ENCODE results near the gene EPHB2.

Gene EPHB2

DNA sequence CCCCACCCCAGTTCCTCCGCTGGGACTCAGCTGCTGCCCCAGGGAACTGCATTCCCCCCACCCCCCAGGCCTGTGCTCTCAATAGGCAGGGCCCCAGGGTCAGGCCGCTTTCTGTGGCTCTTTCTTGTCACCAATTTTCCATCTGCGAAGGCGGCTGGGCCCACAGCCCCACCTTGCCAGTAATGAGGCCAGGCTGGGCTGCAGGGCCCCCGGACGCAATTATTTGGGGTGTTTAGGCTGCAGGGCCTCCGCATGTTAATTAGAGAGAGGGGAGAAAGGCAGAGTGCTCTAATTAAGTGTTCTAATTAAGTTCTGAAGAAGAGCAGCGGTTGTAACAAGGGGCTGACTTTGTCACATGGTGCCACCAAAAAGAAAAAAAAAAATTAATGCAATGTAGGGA lies 71.8 kb downstream of the EPHB2 start:
- DNase-seq, result no peak

DNA sequence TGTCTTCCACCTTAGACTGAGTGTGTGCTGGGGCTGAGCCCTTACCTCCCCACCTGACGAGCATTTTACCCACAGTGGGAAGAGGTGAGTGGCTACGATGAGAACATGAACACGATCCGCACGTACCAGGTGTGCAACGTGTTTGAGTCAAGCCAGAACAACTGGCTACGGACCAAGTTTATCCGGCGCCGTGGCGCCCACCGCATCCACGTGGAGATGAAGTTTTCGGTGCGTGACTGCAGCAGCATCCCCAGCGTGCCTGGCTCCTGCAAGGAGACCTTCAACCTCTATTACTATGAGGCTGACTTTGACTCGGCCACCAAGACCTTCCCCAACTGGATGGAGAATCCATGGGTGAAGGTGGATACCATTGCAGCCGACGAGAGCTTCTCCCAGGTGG lies 73.7 kb downstream of the EPHB2 start:
- DNase-seq, result no peak

DNA sequence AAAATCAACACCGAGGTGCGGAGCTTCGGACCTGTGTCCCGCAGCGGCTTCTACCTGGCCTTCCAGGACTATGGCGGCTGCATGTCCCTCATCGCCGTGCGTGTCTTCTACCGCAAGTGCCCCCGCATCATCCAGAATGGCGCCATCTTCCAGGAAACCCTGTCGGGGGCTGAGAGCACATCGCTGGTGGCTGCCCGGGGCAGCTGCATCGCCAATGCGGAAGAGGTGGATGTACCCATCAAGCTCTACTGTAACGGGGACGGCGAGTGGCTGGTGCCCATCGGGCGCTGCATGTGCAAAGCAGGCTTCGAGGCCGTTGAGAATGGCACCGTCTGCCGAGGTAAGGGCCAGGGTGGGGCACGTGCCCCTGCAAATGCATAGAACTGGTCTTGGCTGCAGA lies 74.1 kb downstream of the EPHB2 start:
- no peak for DNase-seq

DNA sequence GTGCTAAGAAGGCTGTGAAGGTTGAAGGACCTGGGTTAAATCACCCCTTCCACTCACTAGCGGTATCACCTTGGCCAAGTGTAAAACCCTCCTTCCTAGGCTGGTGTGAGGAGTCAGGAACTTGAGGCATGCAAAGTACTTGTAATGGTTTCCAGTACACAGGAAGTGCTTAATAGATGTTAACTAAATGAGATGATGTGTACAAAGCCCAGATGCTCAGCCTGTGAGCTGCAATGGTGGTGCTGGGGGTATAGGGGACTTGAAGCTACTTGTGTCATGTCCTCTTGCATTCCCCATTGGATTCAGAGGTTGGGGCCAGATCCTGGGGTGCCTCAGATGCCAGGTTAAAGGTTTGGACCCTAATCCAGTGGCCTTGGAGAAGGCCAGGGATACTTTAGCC lies 75.5 kb downstream of the EPHB2 start:
- DNase-seq, result no peak

DNA sequence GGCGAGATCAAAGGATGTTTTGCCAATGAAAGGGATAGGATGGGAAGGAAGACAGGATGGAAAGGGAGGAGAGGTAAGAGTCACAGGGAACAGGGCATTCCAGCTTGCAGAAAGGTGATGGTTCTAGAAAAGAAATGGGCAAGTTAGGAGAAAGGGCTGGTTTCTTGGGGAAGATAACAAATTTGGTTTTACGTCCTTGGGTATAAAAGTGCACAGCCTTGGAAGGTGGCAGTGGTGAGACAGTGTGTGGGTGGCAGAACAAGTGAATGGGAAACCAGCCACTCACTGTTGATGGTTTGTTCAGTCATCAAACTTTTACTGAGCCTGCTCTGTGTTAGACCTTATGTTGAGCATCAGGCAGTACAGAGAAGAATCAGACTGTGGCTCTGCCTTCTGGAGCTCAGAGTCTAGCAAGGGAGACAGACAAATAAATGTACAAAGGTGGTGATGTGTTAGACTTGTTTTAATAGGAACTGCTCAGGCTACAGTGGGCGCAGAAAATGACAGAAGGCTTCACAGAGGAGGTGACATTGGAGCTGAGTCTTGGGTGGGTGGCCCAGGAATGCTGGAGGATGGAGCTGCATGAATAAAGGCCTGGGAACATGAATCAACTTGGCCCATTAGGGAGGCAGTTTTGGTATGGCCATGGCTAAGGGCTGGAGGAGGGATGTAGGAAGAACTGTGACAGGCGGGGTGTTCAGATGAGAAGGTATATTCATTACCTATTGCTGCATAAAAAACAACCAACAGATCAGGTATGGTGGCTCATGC lies 76.3 kb downstream of the EPHB2 start:
- DNase-seq, result no peak

DNA sequence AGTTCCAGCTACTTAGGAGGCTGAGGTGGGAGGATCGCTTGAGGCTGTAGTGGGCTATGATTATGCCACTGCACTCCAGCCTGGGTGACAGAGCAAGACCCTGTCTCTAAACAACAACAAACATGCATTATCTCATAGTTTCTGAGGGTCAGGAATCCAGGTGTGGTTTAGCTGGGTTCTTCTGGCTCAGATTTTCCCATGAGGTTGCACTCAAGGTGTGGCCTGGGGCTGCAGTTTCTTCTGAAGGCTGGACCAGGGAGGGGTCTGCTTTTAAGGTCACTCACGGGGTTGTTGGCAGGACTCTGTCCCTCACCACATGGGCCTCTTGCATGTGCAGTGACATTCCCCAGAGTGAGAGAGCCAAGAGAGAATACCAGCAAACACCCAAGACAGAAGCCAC lies 77.0 kb downstream of the EPHB2 start:
- no peak for DNase-seq

DNA sequence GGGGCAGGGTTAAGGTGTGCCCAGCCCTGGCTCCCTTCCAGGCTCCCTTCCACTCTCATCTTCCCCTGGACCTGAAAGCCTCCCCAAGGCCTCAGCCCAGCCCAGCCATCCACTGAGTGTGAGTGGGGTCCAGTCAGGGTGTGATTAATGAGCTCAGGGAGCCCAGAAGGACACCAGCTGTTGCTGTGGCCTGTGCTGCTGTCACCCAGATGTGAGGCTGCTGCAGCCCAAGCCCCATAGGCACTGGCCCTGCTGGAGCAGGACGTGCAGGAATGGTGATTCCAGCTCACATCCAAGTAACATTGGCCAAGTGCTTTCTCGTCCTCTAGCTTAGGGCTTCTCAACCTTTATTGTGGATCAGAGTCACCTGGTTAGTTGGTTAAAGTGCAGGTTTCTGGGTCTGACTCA lies 77.6 kb downstream of the EPHB2 start:
- no peak for DNase-seq

DNA sequence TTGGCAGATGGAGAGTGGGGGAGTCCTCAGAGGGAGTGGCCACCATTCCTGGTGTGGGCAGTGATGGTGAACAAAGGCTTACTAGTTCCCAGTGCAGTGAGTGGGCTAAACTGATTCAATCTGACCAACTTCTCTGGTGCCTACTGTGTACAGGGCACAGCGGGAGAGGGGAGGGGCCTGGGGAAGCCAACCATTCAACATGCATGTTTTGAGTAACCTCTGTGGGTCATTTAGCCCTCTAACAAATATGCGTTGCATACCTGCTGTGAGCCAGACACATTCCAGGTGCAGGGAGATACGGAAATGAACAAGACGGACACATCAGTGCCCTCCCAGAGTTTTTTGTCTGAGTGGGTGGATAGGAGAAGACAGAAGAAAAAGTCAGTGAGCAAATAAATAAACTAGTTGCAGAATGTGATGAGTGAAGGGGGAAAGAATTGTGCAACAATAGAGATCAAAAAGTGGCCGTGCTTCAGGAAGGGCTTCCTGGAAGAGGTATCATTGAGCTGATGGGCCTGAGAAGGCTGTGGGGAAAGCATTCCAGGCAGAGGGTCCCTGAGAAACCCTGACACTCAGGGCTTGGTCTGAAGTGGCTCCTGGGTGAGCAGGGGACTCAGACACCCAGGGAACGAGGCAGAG lies 78.8 kb downstream of the EPHB2 start:
- no peak for DNase-seq

DNA sequence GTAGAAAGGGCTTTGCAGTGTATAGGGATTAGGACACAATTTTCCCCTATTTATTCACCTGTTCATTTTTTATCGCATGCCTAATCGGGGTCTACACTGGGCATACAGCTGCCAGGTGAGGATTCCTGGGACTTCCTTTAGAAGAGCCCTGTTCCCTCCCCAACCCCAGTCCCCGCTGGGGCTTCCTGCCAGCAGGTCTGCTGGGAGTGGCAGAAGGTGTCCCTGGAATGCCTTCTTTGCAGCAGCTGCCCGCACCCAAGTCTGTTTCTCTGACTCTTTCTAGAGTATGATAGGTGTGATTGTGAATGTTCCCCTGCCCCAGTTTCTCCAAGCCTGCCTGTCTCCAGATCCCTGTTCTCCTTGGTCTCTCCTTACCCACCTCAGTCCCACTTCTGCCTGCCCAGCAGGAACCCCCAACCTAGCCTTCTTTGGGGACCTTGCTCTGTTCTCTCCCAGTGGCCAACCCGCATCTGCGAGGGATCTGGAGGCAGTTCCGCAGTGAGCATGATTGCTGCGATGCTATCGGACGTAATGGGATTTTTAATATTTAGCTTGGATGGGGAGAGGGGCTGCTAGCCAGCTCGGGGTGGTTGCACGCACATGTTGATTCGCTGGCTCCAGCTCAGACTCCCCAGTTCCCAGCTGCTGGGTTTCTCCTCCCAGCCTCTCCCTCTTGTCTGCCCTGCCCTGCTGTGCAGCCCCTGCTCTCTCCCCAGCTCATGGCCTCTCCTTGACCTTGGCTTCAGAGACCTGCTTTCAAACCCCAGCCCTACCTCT lies 79.8 kb downstream of the EPHB2 start:
- no peak for DNase-seq

DNA sequence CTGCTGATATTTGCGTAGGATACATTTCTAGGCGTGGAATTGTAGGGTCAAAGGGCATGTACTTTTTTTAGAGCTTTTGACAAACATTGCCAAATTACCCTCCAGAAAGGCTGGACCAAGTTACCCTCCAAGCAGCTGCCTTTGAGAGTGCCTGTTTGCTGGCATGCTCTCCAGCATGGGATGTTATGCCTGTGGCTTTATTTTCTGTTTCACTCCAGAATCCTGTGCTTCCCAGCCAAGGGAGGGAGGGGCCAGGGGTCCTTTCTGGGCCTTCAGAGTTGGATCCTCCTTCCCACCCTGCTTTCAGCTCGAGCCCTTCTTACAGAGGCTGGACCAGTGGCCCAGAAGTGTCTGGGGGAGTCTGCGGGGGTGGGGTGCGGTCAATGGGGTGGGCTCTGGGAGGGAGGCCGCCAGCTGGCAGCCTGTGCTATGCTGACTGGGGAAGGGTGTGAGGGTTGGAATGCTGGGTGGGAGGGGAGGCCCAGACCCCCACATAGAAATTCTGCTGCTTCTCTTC lies 81.2 kb downstream of the EPHB2 start:
- DNase-seq, result no peak

DNA sequence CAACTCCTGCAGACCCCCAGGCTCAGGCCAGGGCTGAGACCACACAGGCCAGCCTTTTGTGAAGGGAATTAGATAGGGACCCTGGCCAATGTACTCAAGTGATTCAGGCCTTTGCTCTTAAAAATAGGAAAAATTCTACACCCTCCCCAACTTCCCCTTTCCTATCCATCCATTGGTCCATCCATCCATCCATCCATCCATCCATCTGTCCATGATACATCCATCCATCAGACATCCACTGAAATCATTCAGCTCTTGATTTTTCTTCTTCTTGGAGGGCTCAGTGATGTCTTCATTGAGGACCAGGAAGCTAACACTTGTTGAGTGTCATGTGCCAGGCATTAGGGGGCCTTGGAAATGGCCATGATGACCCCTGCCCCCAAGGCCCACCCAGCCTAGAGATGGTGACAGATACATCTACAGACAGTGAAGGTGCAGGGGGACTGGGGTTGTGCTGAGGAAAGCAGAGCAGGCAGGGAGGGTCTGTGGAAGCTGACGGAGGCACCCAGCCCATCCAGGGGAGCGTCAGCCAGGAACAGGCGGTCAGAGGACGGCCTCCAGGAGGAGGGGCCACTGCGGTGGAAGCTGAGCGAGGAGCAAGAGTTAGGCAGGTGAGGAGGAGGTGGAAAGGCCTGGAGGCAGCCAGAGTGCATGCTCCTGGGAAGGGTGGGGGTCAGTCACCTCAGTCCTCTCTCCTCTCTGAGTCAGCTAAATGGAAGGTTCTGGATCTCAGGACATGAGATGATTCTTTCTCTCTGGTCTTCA lies 81.9 kb downstream of the EPHB2 start:
- DNase-seq, result no peak

DNA sequence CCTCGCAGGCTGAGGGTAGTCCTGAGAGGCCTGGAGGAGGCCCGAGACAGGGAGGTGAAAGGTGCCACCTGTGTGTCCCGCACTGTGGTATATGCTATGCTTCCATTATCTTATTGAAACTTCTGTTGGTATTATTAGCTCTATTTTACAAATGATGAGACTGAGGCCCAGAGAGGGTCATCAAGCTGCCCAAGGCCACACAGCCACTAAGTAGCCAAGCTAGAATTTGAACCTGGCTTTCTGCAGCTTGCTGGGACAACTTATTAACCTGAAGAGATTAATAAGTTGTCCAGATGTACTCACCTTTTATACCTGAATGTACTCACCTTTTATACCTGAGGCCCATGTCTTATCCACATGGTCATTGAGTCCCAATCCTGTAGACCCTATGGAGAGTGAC lies 83.0 kb downstream of the EPHB2 start:
- no peak for DNase-seq

DNA sequence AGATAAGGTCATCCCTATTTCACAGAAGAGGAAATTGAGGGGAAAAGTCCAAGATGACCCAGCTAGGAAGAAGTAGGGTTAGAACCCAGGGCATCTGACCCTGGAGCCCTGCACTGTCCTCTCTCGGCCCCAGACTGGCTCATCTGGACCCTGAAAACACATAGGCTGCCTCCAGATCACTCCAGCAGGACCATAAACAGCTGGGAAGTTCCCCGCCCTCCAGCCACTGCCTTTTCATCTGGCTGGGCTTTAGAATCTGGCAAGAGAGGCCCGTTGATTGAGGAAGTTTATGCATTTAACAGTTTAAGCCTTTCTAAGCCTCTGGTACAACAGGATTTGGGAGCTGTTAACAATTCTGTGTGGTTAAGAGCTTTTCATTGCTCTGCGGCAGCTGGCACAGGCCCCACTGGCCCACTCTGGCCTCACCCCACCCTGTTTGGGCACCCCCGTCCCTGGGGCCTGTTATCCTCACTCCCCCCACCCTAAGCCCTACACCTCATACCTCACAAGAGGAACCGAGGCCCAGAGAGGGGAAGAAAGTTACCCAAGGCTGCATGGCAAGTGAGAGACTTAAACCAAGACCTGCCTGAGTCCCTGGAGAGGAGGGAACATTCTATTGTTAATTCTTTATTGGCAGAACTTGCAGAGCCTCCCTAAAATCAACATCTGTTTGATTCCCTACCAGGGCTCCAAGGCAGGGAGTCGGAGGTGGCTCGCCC lies 84.2 kb downstream of the EPHB2 start:
- no peak for DNase-seq

DNA sequence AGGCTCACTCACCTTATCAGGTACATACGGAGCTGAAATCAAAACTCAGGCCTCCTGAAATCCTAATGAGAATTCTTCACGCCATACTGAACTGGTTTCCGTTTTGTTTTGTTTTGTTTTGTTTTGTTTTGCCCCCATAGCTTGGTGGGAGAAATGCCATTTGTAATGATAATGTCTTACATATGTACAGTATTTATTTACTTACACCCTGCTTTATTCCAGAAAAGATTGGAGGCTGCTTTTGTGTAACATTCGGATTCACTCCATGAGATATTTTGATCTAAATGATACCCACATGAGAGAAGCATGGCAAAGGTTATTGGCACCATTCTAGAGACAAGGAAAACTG lies 84.7 kb downstream of the EPHB2 start:
- no peak for DNase-seq

DNA sequence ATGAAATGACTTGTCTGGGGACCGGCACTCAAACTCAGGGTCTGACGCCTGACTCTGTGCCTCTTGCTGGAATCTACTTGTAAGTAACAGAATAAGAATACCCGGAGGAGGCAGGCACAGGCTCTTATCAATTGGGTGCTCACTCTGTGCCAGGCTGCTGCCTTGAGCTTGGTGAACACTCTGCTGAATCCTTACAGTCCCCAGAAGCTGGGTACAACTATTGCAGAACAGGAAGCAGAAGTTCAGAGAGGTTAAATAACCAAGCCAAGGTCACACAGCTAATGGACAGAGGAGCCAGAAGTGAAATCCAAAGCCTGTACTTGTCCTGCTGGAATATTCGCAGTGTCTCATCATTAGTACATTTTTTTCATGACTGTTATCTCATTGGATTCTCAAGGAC lies 86.0 kb downstream of the EPHB2 start:
- no peak for DNase-seq

DNA sequence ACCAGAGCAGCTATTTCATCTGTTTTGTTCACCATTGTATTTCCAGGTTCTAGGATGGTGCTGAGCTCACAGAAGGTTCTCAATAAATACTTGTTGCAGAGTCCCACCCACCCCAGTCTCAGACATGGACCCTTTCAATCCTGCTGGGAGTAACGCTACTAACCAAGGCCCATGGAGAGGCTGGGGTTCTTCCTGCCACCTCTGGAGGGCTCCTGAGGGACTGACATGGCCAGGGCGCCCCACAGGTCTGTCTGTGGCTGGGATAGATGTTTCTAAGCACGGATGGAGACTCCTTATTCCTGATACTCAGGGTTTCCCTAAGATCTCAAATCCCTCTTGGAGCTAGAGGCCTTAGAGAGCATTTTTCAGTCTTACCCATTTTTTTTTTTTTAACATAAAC lies 87.4 kb downstream of the EPHB2 start:
- DNase-seq, result no peak

DNA sequence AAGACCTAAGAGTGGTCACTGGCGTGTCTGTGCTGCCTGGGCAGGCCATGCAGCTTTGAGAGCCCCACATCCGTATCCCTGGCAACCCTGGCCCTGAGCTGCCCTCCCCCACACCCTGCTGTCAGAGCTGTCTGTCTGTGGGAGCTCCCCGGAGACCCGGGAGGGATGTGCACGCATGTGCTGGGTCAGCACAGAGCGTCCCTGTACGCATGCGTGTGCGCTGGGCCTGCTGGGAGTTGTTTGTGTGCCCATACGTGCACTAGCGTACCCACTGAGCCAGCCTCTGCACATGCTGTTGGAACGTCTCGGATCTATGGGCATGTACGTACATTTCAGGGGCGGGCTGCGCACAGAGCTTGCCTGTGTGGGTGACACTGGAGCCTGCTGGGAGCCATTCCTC lies 89.3 kb downstream of the EPHB2 start:
- no peak for DNase-seq

DNA sequence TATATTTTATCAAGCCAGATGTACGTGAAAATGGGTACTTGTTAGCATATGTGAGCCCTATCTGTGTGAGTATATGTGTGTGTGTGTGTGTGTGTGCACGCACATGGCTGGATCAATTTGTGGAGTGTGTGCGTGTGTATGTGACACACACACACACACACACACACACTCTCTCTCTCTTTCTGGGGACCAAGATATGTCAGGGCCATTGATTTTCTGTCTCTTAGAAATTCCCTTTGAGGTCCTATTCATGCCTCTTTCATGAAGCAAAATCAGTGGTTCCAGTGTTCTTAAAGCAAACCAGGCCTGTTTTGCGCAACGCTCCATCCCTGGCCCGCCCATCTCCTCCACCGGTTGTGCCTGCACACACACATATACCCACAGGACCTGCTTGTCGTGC lies 90.0 kb downstream of the EPHB2 start:
- no peak for DNase-seq

DNA sequence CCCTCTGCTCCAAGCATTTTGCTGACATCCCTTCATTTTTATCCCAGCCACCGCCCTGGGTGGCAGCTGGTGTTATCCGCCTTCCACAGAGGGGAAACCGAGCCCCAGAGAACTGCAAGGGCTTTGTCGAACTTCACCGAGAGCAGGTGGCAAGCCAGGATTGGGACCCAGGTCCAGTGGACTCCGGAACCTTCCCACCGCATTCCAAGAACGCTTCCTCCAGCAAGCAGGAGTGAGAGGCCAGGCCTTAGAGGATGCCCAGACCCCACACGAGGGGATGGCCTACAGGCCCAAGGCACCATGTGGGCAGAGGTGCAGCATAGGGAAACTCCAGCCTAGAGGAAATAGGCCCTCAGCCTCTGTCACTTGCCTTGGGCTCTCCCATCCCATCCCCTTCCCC lies 90.7 kb downstream of the EPHB2 start:
- no peak for DNase-seq

DNA sequence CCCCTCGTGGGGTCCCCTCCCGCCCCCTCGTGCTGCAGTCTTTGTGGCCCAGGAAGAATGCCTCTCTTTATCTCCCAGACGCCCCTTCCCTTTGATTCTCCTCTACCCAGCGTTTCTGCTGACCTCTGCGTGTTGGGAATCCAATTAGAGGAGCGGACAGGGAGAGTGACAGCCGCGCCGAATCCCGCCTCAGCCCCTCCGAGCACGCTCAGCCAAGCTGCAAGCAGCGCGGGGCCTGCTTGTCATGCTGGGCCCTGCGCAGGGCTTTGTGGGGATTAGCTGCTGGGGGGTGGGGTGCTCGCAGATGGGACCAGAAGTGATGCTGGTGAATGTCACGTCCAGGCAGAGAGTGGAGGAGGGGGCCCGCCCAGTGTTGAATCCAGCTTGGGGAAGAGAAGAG lies 91.1 kb downstream of the EPHB2 start:
- DNase-seq, result no peak

DNA sequence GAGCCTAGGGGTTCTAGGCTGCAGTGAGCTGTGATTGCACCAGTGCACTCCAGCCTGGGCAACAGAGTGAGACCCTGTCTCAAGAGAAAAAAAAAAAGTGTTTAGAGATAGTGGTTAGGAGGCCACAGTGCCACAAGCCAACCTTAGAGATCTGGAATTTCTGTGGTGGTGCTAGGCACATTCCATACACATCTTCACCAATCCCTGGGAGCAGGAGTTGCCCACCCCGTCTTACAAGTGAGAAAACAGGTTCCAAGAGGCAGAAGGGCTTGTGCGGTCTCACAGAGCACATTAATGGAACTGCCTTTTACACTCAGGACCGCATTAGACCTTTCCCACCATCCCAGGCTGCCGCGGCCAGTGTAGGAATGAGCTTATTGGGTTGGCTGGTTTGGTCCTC lies 93.2 kb downstream of the EPHB2 start:
- DNase-seq, result no peak

DNA sequence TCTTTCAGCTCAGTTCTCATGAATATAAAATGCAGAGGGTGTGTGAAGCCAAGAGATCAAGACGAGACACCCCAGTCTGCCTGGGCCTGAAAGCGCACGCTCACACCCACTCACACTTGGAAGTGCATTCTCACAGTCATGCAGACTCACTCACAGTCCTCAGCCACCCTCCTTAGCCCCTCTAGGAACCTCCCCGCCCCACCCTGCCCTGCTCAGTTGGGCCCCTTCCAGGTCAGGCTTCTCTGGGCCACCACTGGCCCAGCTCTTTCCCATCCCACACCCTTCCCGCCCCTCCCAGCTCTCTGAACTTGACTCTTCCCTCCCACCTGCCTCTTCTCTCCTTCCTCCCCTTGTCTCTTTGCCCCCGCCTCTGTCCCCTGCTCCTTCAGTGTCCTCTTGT lies 93.8 kb downstream of the EPHB2 start:
- no peak for DNase-seq

All from NCI-H2029 (cell line).